ENCODE data around the gene OR13F1. TPM values are rescaled to one million over a fixed set of nuclear protein-coding genes. Genes with fewer than 3 reads are reported as not detected.
"Not testable (repeated sequence)": the region's sequence is repeated elsewhere in the genome, so short reads cannot be mapped to it uniquely, and the experiment has no call there.

Gene OR13F1
- polyA plus RNA-seq (2014; cell fraction: cytosol; rRNA removed), result not detected in 2 replicates
- polyA plus RNA-seq (2014; cell fraction: nucleus; rRNA removed), result not detected in 2 replicates

GRCh38 chr9:104503963-104504362 is at the start of gene OR13F1:
TSS of gene OR13F1 (plus strand) at chr9:104504263. CDS start at chr9:104504263, 0 bp downstream.
- DNase-seq (ENCODE audit: low spot score), result no peak

- no peak for DNase-seq (ENCODE audit: low spot score)
These were observed 47.2 kb upstream of the OR13F1 start for GRCh38 chr9:104456831-104457230.

GRCh38 chr9:104463864-104464263 is 40.2 kb upstream of the OR13F1 start:
- DNase-seq (ENCODE audit: low spot score), result no peak

- DNase-seq (ENCODE audit: low spot score), result no peak
These were observed 35.8 kb upstream of the OR13F1 start for GRCh38 chr9:104468261-104468660.

- DNase-seq (ENCODE audit: low spot score), result no peak
These were observed 21.0 kb upstream of the OR13F1 start for GRCh38 chr9:104482921-104483570.

- DNase-seq (ENCODE audit: low spot score), result no peak
These were observed 19.0 kb upstream of the OR13F1 start for GRCh38 chr9:104485014-104485413.

- no peak for DNase-seq (ENCODE audit: low spot score)
These were observed 9.3 kb upstream of the OR13F1 start for GRCh38 chr9:104494808-104495207.

GRCh38 chr9:104503440-104503839 is 623 bp upstream of the OR13F1 start:
- DNase-seq (ENCODE audit: low spot score), result no peak

- no peak for DNase-seq (ENCODE audit: low spot score)
These were observed 2.5 kb downstream of the OR13F1 start for GRCh38 chr9:104506565-104506964.

- DNase-seq (ENCODE audit: low spot score), result no peak
These were observed 10.8 kb downstream of the OR13F1 start for GRCh38 chr9:104514901-104515300.

- not testable (repeated sequence) for DNase-seq (ENCODE audit: low spot score)
These were observed 16.2 kb downstream of the OR13F1 start for GRCh38 chr9:104520241-104520640.

- no peak for DNase-seq (ENCODE audit: low spot score)
These were observed 23.0 kb downstream of the OR13F1 start, which contains the start of gene OR13C4 for GRCh38 chr9:104527109-104527508. TSS of gene OR13C4 (minus strand) at chr9:104527209. CDS start at chr9:104527209, 0 bp downstream.

GRCh38 chr9:104536756-104537155 is 32.7 kb downstream of the OR13F1 start, which contains the start of gene OR13C3:
TSS of gene OR13C3 (minus strand) at chr9:104536856. CDS start at chr9:104536723, 133 bp downstream.
- no peak for DNase-seq (ENCODE audit: low spot score)

- no peak for DNase-seq (ENCODE audit: low spot score)
These were observed 35.2 kb downstream of the OR13F1 start for GRCh38 chr9:104539275-104539674.

- no peak for DNase-seq (ENCODE audit: low spot score)
These were observed 40.6 kb downstream of the OR13F1 start for GRCh38 chr9:104544644-104545043.

GRCh38 chr9:104553261-104553660 is 49.2 kb downstream of the OR13F1 start:
- DNase-seq (ENCODE audit: low spot score), result no peak
